HG03520 (cell line): Measurements from ENCODE around the gene CBS.
"Not testable (repeated sequence)": the region's sequence is repeated elsewhere in the genome, so short reads cannot be mapped to it uniquely, and the experiment has no call there.

Source experiments
- ATAC-seq: cut with Tn5 transposase; IDR thresholded peaks from one replicate; pipeline ENCODE4 v1.9.1; 2021; ENCODE audit warnings: mild to moderate bottlenecking, moderate library complexity; ENCODE audit not compliant: unreplicated experiment

Gene CBS

GRCh38 chr21:43027846-43028731, 47.5 kb downstream of the CBS start:
- ATAC-seq: no peak

DNA sequence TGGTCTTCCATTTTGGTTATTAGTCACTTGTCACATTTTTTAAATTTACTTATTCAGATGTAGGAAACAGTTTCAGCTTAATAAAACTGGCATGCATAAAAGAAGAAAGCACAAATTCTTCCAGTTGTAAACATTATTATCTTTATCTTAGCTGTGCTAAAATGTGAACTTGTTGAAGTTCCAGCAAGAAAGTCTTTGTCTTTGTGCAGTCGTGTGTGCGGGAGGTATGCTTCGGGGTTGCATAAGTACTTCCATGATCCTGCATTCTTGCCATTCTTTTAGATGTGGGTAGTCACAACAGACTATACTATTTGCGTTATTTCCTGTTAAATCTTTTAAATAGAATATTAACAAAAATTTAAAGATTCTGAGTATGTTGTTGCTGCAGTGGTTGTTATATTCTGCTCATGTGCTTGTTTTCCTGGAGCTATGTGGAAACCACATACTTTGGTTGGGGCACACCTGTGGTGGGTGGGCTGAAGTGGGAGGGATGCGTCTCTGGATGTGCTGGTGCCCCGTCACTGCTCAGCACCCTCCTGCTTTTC, 49.9 kb downstream of the CBS start:
- ATAC-seq: no peak

DNA sequence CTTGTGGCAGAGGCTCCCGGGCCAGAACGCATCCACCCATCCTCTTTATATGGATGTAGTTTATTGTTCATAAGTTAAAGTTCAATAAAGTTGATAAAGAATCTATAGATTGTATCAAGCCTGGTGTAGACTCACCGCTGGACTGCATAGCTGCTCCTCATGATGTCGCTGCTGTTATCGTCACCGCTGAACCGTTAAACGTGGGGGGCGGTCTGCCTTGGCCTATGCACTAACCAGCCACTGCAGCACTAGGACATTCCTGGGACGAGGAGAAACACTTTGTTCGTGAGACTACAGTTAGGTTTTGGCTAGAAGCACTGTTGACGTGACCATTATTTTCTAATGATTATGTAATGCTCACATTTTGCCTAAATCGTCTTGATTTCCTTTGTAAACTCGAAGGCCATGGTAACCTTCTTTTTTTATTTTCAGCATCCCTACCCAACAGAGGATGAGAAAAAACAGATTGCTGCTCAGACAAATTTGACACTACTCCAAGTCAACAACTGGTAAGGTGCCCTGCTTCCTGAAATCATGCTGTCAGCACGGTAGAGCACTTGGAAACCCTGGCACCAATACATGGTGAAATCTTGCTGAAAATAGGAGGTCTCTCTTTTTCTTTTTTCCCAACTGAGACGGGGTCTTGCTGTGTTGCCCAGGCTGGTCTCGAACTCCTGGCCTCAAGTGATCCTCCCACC, 51.0 kb downstream of the CBS start:
- no peak for ATAC-seq

GRCh38 chr21:43023175-43023574, 52.5 kb downstream of the CBS start:
- ATAC-seq: no peak

GRCh38 chr21:43021756-43022600, 53.7 kb downstream of the CBS start:
- no peak for ATAC-seq

DNA sequence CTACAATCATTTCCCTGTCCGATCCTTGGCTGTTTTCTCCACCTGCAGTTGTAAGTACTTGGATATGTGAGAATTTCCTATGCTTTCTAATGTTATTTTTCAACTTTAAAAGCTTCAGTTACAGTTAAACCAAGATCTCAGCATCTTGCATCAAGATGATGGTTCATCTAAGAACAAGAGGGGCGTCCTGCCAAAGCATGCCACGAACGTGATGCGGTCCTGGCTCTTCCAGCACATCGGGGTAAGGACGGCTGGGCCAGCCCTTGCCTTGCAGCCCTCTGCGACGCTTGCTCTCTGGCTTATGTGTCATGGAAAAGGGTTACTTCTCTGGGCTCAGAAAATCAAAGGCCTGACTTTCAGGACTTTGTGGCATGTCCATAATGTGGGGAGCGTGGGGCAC, 54.4 kb downstream of the CBS start:
- no peak for ATAC-seq

GRCh38 chr21:43020771-43021170, 54.9 kb downstream of the CBS start:
- no peak for ATAC-seq

GRCh38 chr21:43020177-43020576, 55.5 kb downstream of the CBS start:
- ATAC-seq: no peak

DNA sequence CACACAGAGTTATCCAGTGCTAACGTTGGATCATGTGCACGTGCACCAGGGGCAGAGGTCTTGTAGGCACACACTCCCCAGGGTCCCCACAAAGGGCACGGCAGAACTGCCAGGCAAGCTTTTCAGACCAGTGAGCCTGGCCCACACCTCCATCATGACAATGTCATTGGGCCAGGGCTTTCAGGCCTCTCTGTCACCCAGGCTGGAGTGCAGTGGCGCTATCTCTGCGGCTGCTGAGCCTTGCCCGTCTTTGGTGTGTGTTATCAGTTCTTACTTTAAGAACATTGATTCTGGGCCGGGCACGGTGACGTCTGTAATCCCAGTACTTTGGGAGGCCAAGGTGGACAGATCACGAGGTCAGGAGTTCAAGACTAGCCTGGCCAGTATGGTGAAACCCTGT, 57.1 kb downstream of the CBS start:
- no peak for ATAC-seq

DNA sequence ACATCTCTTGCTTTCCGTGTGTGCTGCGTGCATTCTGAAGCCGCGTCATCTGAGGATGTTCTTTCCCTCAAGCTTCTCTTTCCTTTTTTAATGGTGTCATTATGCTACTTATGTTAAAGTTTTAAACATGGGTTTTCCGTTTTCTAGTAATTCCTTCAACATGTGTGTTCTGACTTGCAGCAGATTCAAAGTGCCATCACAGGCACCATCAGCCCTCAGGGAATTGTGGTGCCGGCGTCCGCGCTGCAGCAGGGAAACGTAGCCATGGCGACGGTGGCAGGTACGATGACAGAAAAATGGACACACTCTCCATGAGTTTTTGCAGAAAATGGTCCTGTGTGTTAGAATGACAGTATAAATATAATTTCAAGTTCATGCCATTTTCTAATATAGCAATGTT, 58.9 kb downstream of the CBS start:
- no peak for ATAC-seq

DNA sequence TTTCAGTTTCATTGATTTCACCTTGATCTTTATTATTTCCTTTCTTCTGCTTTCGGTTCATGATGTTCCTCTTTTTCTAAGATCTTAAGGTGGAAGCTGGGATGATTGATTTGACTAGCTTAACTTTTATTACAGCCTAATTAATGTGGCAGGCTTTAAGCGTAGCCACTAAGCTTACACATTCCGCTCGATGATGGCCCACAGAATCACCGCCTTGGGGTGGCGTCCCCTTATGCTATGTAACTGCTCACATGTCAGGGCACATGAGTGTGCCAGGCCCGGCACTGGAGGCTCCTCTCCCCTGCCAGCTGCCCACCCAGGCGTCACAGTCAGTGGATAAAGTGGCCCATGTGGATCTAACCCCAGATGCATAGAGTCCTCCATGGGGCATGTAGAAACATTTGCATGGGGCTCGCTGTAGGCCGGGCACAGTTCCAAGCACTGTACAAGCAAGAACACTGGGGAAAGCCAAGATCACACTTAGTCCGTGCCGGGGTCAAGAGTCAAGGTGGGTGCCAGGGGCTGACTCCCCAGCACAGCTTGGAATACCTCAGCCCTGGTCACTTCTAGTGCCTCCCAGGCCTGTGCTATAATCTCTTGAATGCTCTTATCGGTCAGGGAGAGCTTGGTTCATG, 59.6 kb downstream of the CBS start:
- ATAC-seq: no peak

GRCh38 chr21:43012596-43012995, 63.0 kb downstream of the CBS start:
- no peak for ATAC-seq

- no peak for ATAC-seq
These were observed 68.8 kb downstream of the CBS start for GRCh38 chr21:43006874-43007208.

GRCh38 chr21:43006051-43006873, 69.4 kb downstream of the CBS start:
- not testable (repeated sequence) for ATAC-seq

DNA sequence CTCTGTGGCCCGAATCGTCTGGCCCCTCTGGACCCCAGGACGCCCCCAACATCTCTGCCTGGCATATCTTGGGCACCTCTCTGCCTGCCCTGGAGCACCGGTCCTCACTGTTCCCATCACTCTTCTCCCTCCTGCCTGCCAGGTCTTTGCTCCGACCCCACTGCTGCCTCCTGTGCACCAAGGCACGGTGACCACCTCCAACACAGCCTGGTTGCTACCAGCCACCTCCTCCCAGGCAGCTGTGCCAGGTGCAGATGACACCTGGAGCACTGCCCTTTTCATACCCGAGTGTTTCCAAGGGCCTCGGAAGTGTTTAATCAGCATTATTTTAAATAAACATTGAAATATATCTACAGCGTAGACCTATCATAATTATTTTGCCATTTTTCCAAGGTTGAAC, 70.0 kb downstream of the CBS start:
- no peak for ATAC-seq

DNA sequence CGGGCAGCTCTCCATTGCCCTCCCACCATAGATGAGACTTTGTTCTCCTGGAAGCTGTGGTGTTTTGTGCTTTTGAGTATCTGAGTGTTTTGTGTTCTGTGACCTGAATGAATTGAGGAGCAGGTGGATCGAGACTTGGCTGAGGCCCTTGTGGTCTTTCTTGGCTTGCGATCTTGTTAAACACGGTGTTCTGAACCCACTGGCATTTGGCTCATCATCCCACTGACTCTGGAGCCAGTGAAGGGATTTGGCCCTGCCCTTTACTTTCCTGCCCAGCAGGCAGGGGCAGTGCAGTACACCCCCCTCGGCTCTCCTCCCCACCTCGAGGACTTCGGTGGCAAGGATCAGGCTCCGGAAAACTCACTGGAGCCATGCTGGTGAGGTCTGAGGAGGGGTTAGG, 70.7 kb downstream of the CBS start:
- no peak for ATAC-seq
